Measurements from ENCODE around the gene SUSD5. TPM values are rescaled to one million over a fixed set of nuclear protein-coding genes. Genes with fewer than 3 reads are reported as not detected.
"Not testable (repeated sequence)": the region's sequence is repeated elsewhere in the genome, so short reads cannot be mapped to it uniquely, and the experiment has no call there.

Gene SUSD5
- total and polyA plus RNA-seq, 10 donors, result 0.33 to 4.5 (median 0.97) TPM

GRCh38 chr3:33187368-33187634, 31.3 kb downstream of the SUSD5 start:
- Histone ChIP-seq H3K4me1 (no peaks in the 10 kb centered on the region), H3K4me3 (no peak overlapping the region), H3K36me3 (no peaks in the 10 kb centered on the region), H3K9me3 (peaks cover 0 to 13% (median 3%) of the 10 kb centered on the region in 8 donors), H3K27me3 (replicated peaks in 1 of 7) (no peaks in the 10 kb centered on the region), H3K27ac (no peak overlapping the region)
- DNase-seq, result no peak
- WGBS, 5 donors, result 84 to 90% (median 87%) methylated on average over 3 of the region's 3 CpGs
- no peak for TF ChIP-seq CTCF (IDR thresholded peaks at IDR 0.05 in 8 of 11, conservative IDR thresholded peaks at IDR 0.05 in 3 of 11)
- no peak for TF ChIP-seq POLR2AphosphoS5 (IDR thresholded peaks at IDR 0.05)
- no peak for TF ChIP-seq POLR2A (IDR thresholded peaks at IDR 0.05)
- intact Hi-C loops (cut with DNase I; ENCODE audit: low total_unique reads), result no loop called here

GRCh38 chr3:33186524-33187367, 31.9 kb downstream of the SUSD5 start:
- no peak for TF ChIP-seq POLR2AphosphoS5 (IDR thresholded peaks at IDR 0.05)
- TF ChIP-seq POLR2A (IDR thresholded peaks at IDR 0.05), result no peak
- no peak for TF ChIP-seq CTCF (IDR thresholded peaks at IDR 0.05 in 8 of 11, conservative IDR thresholded peaks at IDR 0.05 in 3 of 11)
- H3K9me3 ChIP-seq, result peaks cover 0 to 15% (median 4%) of the 10 kb centered on the region in 8 donors
- no peaks in the 10 kb centered on the region for H3K27me3 ChIP-seq (replicated peaks in 1 of 7)
- no peak overlapping the region for H3K4me3 ChIP-seq
- intact Hi-C loops (cut with DNase I; ENCODE audit: low total_unique reads), result no loop called here
- no peaks in the 10 kb centered on the region for H3K4me1 ChIP-seq
- H3K27ac ChIP-seq, result no peak overlapping the region
- no peak for DNase-seq
- no peaks in the 10 kb centered on the region for H3K36me3 ChIP-seq
- WGBS, 5 donors, result 89 to 95% (median 90%) methylated on average over 13 of the region's 13 CpGs

- H3K4me1 ChIP-seq, result no peaks in the 10 kb centered on the region
- no peak overlapping the region for H3K4me3 ChIP-seq
- intact Hi-C loops (cut with DNase I; ENCODE audit: low total_unique reads), result no loop called here
- DNase-seq, result no peak
- no peak overlapping the region for H3K27ac ChIP-seq
- WGBS, 5 donors, result 76 to 92% (median 81%) methylated on average over 2 of the region's 2 CpGs
- no peaks in the 10 kb centered on the region for H3K27me3 ChIP-seq (replicated peaks in 1 of 7)
- peaks cover 0 to 16% (median 4%) of the 10 kb centered on the region in 8 donors for H3K9me3 ChIP-seq
- no peak for TF ChIP-seq POLR2AphosphoS5 (IDR thresholded peaks at IDR 0.05)
- TF ChIP-seq CTCF (IDR thresholded peaks at IDR 0.05 in 8 of 11, conservative IDR thresholded peaks at IDR 0.05 in 3 of 11), result no peak
- no peak for TF ChIP-seq POLR2A (IDR thresholded peaks at IDR 0.05)
- no peaks in the 10 kb centered on the region for H3K36me3 ChIP-seq
Observed at GRCh38 chr3:33184863-33185262, 33.7 kb downstream of the SUSD5 start.

GRCh38 chr3:33181641-33182040, 37.0 kb downstream of the SUSD5 start:
- peaks cover 0 to 31% (median 17%) of the 10 kb centered on the region in 8 donors for H3K9me3 ChIP-seq
- 94 to 98% (median 98%) methylated on average over 1 of the region's 1 CpG for WGBS, 5 donors
- H3K36me3 ChIP-seq; H3K27me3 ChIP-seq (replicated peaks in 1 of 7); intact Hi-C loops (cut with DNase I; ENCODE audit: low total_unique reads); H3K4me3 ChIP-seq; H3K27ac ChIP-seq; DNase-seq; H3K4me1 ChIP-seq: not testable (repeated sequence)
